HEK293 (cell line): ENCODE measurements around the gene CS.

ENCODE experiments used
- CTCF ChIA-PET: fragments of 350-600 bp; formaldehyde crosslinking; extraction: SDS; loops from one replicate; lab custom pipeline; 2021; ENCODE audit warnings: antibody characterized with exemption; lab: Yijun Ruan, JAX
- POLR2A ChIA-PET: fragments of 300-600 bp; formaldehyde crosslinking; extraction: SDS; loops from one replicate; lab custom pipeline; 2020; ENCODE audit warnings: antibody characterized with exemption, inconsistent platforms; lab: Yijun Ruan, JAX
- H3K27ac ChIP-seq: fragments of 200-500 bp; sonication (Bioruptor generic); 2 replicates; pipeline ENCODE4 v1.5.1; 2014; ENCODE audit warnings: low read depth, low read length, control low read depth, inconsistent platforms; ENCODE audit errors: extremely low read depth
- H3K36me3 ChIP-seq, 2 experiments: fragments of 200-500 bp in 1 of 2; sonication (Bioruptor generic) in 1 of 2; 1 replicate in 1 of 2; 2 replicates in 1 of 2; pipeline ENCODE4 v1.5.1; 2014 to 2017; ENCODE audit warnings: inconsistent platforms in 2 of 2, low read length in 2 of 2; ENCODE audit not compliant: control insufficient read depth in 2 of 2, insufficient read depth in 1 of 2
- H3K4me1 ChIP-seq: fragments of 200-500 bp; sonication (Bioruptor generic); 2 replicates; pipeline ENCODE4 v1.5.1; 2014; ENCODE audit warnings: mild to moderate bottlenecking, low read length, inconsistent platforms; ENCODE audit not compliant: control insufficient read depth, insufficient read depth
- H3K4me3 ChIP-seq: 2 replicates; pipeline ENCODE4 v1.5.1; 2011; ENCODE audit warnings: low read depth, mild to moderate bottlenecking, control low read depth, low read length, moderate library complexity
- H3K9me3 ChIP-seq: fragments of 200-500 bp; sonication (Bioruptor generic); 2 replicates; pipeline ENCODE4 v1.5.1; 2014; ENCODE audit warnings: low read depth, low read length, inconsistent platforms; ENCODE audit not compliant: control insufficient read depth, insufficient read depth
- ATF2 ChIP-seq: fragments of 450-650 bp; formaldehyde crosslinking; IDR thresholded peaks from 2 replicates; pipeline ENCODE4 v1.5.1; 2016; ENCODE audit warnings: missing biosample characterization, missing genetic modification characterization, low read depth
- GLIS1 ChIP-seq: fragments of 450-650 bp; formaldehyde crosslinking; IDR thresholded peaks from 2 replicates; pipeline ENCODE4 v1.5.1; 2016; ENCODE audit warnings: missing biosample characterization, missing genetic modification characterization
- KLF9 ChIP-seq: fragments of 450-650 bp; formaldehyde crosslinking; IDR thresholded peaks from 2 replicates; pipeline ENCODE4 v1.5.1; 2016; ENCODE audit warnings: missing biosample characterization, missing genetic modification characterization, low read depth
- SALL2 ChIP-seq: fragments of 450-650 bp; formaldehyde crosslinking; IDR thresholded peaks from 2 replicates; pipeline ENCODE4 v1.5.0; 2017; ENCODE audit warnings: missing biosample characterization, mild to moderate bottlenecking, missing genetic modification characterization, borderline replicate concordance
- WT1 ChIP-seq: fragments of 450-650 bp; formaldehyde crosslinking; IDR thresholded peaks from 2 replicates; pipeline ENCODE4 v1.5.1; 2016; ENCODE audit warnings: missing biosample characterization, missing genetic modification characterization
- ZBTB44 ChIP-seq: fragments of 450-650 bp; IDR thresholded peaks from 2 replicates; pipeline ENCODE4 v1.5.1; 2018; ENCODE audit warnings: missing biosample characterization, mild to moderate bottlenecking, missing genetic modification characterization
- ZEB2 ChIP-seq: fragments of 450-650 bp; formaldehyde crosslinking; IDR thresholded peaks from 2 replicates; pipeline ENCODE4 v1.5.1; 2016; ENCODE audit warnings: missing biosample characterization, missing genetic modification characterization
- ZFP69B ChIP-seq: fragments of 450-650 bp; formaldehyde crosslinking; IDR thresholded peaks from 2 replicates; pipeline ENCODE4 v1.5.1; 2016; ENCODE audit warnings: missing biosample characterization, missing genetic modification characterization
- ZNF133 ChIP-seq: fragments of 450-650 bp; formaldehyde crosslinking; IDR thresholded peaks from 2 replicates; pipeline ENCODE4 v1.5.1; 2016; ENCODE audit warnings: missing biosample characterization, missing genetic modification characterization
- ZNF146 ChIP-seq: fragments of 450-650 bp; formaldehyde crosslinking; IDR thresholded peaks from 2 replicates; pipeline ENCODE4 v1.5.1; 2016; ENCODE audit warnings: missing biosample characterization, missing genetic modification characterization
- ZNF16 ChIP-seq: fragments of 450-650 bp; formaldehyde crosslinking; IDR thresholded peaks from 2 replicates; pipeline ENCODE4 v1.5.1; 2016; ENCODE audit warnings: low read depth, missing biosample characterization, missing genetic modification characterization
- ZNF169 ChIP-seq: fragments of 450-650 bp; formaldehyde crosslinking; IDR thresholded peaks from 2 replicates; pipeline ENCODE4 v1.5.1; 2016; ENCODE audit warnings: missing biosample characterization, missing genetic modification characterization
- ZNF19 ChIP-seq: fragments of 450-650 bp; formaldehyde crosslinking; IDR thresholded peaks from 2 replicates; pipeline ENCODE4; 2016; ENCODE audit warnings: missing biosample characterization, missing genetic modification characterization, low read depth
- ZNF221 ChIP-seq: fragments of 450-650 bp; formaldehyde crosslinking; IDR thresholded peaks from 2 replicates; pipeline ENCODE4 v1.5.1; 2017; ENCODE audit warnings: missing biosample characterization, missing genetic modification characterization, borderline replicate concordance
- ZNF24 ChIP-seq: fragments of 450-650 bp; formaldehyde crosslinking; IDR thresholded peaks from 2 replicates; pipeline ENCODE4 v1.5.1; 2016; ENCODE audit warnings: missing biosample characterization, missing genetic modification characterization
- ZNF350 ChIP-seq: fragments of 450-650 bp; formaldehyde crosslinking; IDR thresholded peaks from 2 replicates; pipeline ENCODE4 v1.5.0; 2017; ENCODE audit warnings: missing biosample characterization, mild to moderate bottlenecking, missing genetic modification characterization
- ZNF37A ChIP-seq: fragments of 450-650 bp; IDR thresholded peaks from 2 replicates; pipeline ENCODE4 v1.5.1; 2018; ENCODE audit warnings: missing biosample characterization, missing genetic modification characterization
- ZNF394 ChIP-seq: fragments of 450-650 bp; formaldehyde crosslinking; IDR thresholded peaks from 2 replicates; pipeline ENCODE4 v1.5.1; 2016; ENCODE audit warnings: missing biosample characterization, missing genetic modification characterization, mild to moderate bottlenecking, moderate library complexity, borderline replicate concordance
- ZNF433 ChIP-seq: fragments of 450-650 bp; formaldehyde crosslinking; IDR thresholded peaks from 2 replicates; pipeline ENCODE4 v1.5.1; 2016; ENCODE audit warnings: missing biosample characterization, missing genetic modification characterization, low read depth
- ZNF544 ChIP-seq: fragments of 450-650 bp; formaldehyde crosslinking; IDR thresholded peaks from 2 replicates; pipeline ENCODE4 v1.5.0; 2017; ENCODE audit warnings: missing biosample characterization, missing genetic modification characterization
- ZNF560 ChIP-seq: fragments of 450-650 bp; formaldehyde crosslinking; IDR thresholded peaks from 2 replicates; pipeline ENCODE4 v1.5.1; 2017; ENCODE audit warnings: missing biosample characterization, missing genetic modification characterization, borderline replicate concordance
- ZNF629 ChIP-seq: fragments of 450-650 bp; formaldehyde crosslinking; IDR thresholded peaks from 2 replicates; pipeline ENCODE4 v1.5.1; 2017; ENCODE audit warnings: missing biosample characterization, missing genetic modification characterization
- ZNF692 ChIP-seq: fragments of 450-650 bp; formaldehyde crosslinking; IDR thresholded peaks from 2 replicates; pipeline ENCODE4 v1.5.1; 2016; ENCODE audit warnings: missing biosample characterization, missing genetic modification characterization
- ZNF701 ChIP-seq: fragments of 450-650 bp; formaldehyde crosslinking; IDR thresholded peaks from 2 replicates; pipeline ENCODE4 v1.5.1; 2016; ENCODE audit warnings: missing biosample characterization, missing genetic modification characterization
- ZNF791 ChIP-seq: fragments of 450-650 bp; formaldehyde crosslinking; IDR thresholded peaks from 2 replicates; pipeline ENCODE4 v1.5.1; 2016; ENCODE audit warnings: missing biosample characterization, missing genetic modification characterization
- ZSCAN23 ChIP-seq: fragments of 450-650 bp; formaldehyde crosslinking; IDR thresholded peaks from 2 replicates; pipeline ENCODE4 v1.5.1; 2016; ENCODE audit warnings: missing biosample characterization, missing genetic modification characterization

CS gene

GRCh38 chr12:56304872-56305590 is 4.9 kb upstream of the CS start:
- TF ChIP-seq ZNF221 (tag by site-specific recombination) (no peak), SALL2 (tag by site-specific recombination) (no peak), GLIS1 (no peak), ZNF629 (tag by site-specific recombination) (no peak), ZNF16 (no peak), WT1 (tag by site-specific recombination) (no peak), ZNF544 (tag by site-specific recombination) (no peak), ZNF146 (tag by site-specific recombination) (no peak), ZNF133 (tag by site-specific recombination) (no peak), ZSCAN23 (no peak), ZNF350 (tag by site-specific recombination) (no peak), ZNF19 (tag by site-specific recombination) (no peak), KLF9 (tag by site-specific recombination) (no peak), ZNF433 (tag by site-specific recombination) (no peak), ZNF24 (tag by site-specific recombination) (no peak), ZNF169 (no peak), ZNF701 (tag by site-specific recombination) (no peak), ZNF394 (no peak)
- ChIA-PET CTCF (interaction anchor here (1.4 kb wide), 1 partner anchor 47 kb away, joined by 3 read pairs; the partner anchor contains the start of gene ANKRD52), POLR2A (no interaction called here)
- no peaks in the 10 kb centered on the region for H3K9me3 ChIP-seq
- no peak overlapping the region for H3K4me3 ChIP-seq
- H3K4me1 ChIP-seq, result no peaks in the 10 kb centered on the region; the same call in 1 of the 2 replicates
- H3K36me3 ChIP-seq, result peaks cover 53 to 56% of the 10 kb centered on the region in 2 experiments
- no peak overlapping the region for H3K27ac ChIP-seq

- POLR2A ChIA-PET, result no interaction called here
- H3K27ac ChIP-seq, result no peak overlapping the region
- no peaks in the 10 kb centered on the region; the same call in 1 of the 2 replicates for H3K4me1 ChIP-seq
- no peaks in the 10 kb centered on the region for H3K9me3 ChIP-seq
- no peak for TF ChIP-seq ZEB2 (tag by site-specific recombination)
- TF ChIP-seq ZBTB44 (tag by site-specific recombination), result no peak
- no peak for TF ChIP-seq ZFP69B (tag by site-specific recombination)
- TF ChIP-seq ZNF791 (tag by site-specific recombination), result no peak
- no peak for TF ChIP-seq ZNF544 (tag by site-specific recombination)
- TF ChIP-seq ZNF394, result no peak
- TF ChIP-seq ZNF692 (tag by site-specific recombination), result no peak
- TF ChIP-seq ZNF37A, result no peak
- no peak for TF ChIP-seq ATF2 (tag by site-specific recombination)
- no peak for TF ChIP-seq ZNF560 (tag by site-specific recombination)
- H3K4me3 ChIP-seq, result no peak overlapping the region
- CTCF ChIA-PET, result interaction anchor here (1.4 kb wide), 1 partner anchor 46 kb away, joined by 3 read pairs; the partner anchor contains the start of gene ANKRD52
- peaks cover 46 to 51% of the 10 kb centered on the region in 2 experiments for H3K36me3 ChIP-seq
Measured at GRCh38 chr12:56304276-56304675, 4.1 kb upstream of the CS start.
